COLO668 (cell line): ENCODE measurements around the gene CLEC4D.
A peak's percentile ranks its signal among the peaks of the same experiment; 100 is the strongest.
"Not testable (repeated sequence)": the region's sequence is repeated elsewhere in the genome, so short reads cannot be mapped to it uniquely, and the experiment has no call there.

Experiments used
- DNase-seq: peaks from one replicate; lab custom pipeline; 2025; ENCODE audit not compliant: unreplicated experiment; lab: John Stamatoyannopoulos, UW

The CLEC4D gene

GRCh38 chr12:8527250-8528130 is 14.2 kb downstream of the CLEC4D start:
- DNase-seq, result no peak

GRCh38 chr12:8532045-8532444 is 18.7 kb downstream of the CLEC4D start:
- no peak for DNase-seq

- not testable (repeated sequence) for DNase-seq
These were observed 24.5 kb downstream of the CLEC4D start for GRCh38 chr12:8537820-8538219.

- DNase-seq, result not testable (repeated sequence)
These were observed 27.5 kb downstream of the CLEC4D start, which contains the start of gene CLEC4E for GRCh38 chr12:8540831-8541230. TSS of gene CLEC4E (minus strand) at chr12:8540905. CDS start at chr12:8540797, 108 bp downstream.

- DNase-seq, result no peak
These were observed 28.3 kb downstream of the CLEC4D start for GRCh38 chr12:8541562-8541961.

GRCh38 chr12:8544295-8544694 is 31.0 kb downstream of the CLEC4D start:
- peak; percentile 32 for DNase-seq

GRCh38 chr12:8546591-8546990 is 33.3 kb downstream of the CLEC4D start:
- DNase-seq, result no peak

- no peak for DNase-seq
These were observed 34.3 kb downstream of the CLEC4D start for GRCh38 chr12:8547645-8548044.

- DNase-seq, result no peak
These were observed 34.9 kb downstream of the CLEC4D start for GRCh38 chr12:8548192-8548591.

GRCh38 chr12:8549381-8549780 is 36.1 kb downstream of the CLEC4D start:
- DNase-seq, result no peak

GRCh38 chr12:8553088-8553627 is 39.9 kb downstream of the CLEC4D start:
- DNase-seq, result no peak

- DNase-seq, result no peak
These were observed 41.3 kb downstream of the CLEC4D start for GRCh38 chr12:8554451-8555195.

GRCh38 chr12:8556531-8557097 is 43.3 kb downstream of the CLEC4D start:
- no peak for DNase-seq

GRCh38 chr12:8559676-8560075 is 46.4 kb downstream of the CLEC4D start:
- DNase-seq, result no peak

GRCh38 chr12:8561011-8561410 is 47.7 kb downstream of the CLEC4D start:
- DNase-seq, result no peak

- no peak for DNase-seq
These were observed 49.0 kb downstream of the CLEC4D start for GRCh38 chr12:8562310-8562709.

GRCh38 chr12:8563356-8563755 is 50.1 kb downstream of the CLEC4D start:
- DNase-seq, result no peak

GRCh38 chr12:8564656-8565055 is 51.4 kb downstream of the CLEC4D start:
- no peak for DNase-seq

- DNase-seq, result not testable (repeated sequence)
These were observed 52.7 kb downstream of the CLEC4D start for GRCh38 chr12:8566052-8566451.

- no peak for DNase-seq
These were observed 53.2 kb downstream of the CLEC4D start for GRCh38 chr12:8566525-8566924.
